ENCODE measurements around the gene CLEC4G.

The CLEC4G gene

GRCh38 chr19:7716762-7717161 is 15.1 kb downstream of the CLEC4G start:
- peaks cover 16% of the 10 kb centered on the region for H3K27me3 ChIP-seq (ENCODE audit: control insufficient read depth, low read length)
- no peak overlapping the region for H3K27ac ChIP-seq (ENCODE audit: low read depth, low read length)
- H4K20me1 ChIP-seq (ENCODE audit: control insufficient read depth, insufficient read depth, low read depth, low read length), result no peaks in the 10 kb centered on the region
- no peak for TF ChIP-seq CTCF (IDR thresholded peaks at IDR 0.05; ENCODE audit: low read depth, low read length, poor library complexity, severe bottlenecking)
- TF ChIP-seq EZH2phosphoT487 (IDR thresholded peaks at IDR 0.05; ENCODE audit: borderline replicate concordance, low read length), result no peak
- no peaks in the 10 kb centered on the region for H3K36me3 ChIP-seq (ENCODE audit: control insufficient read depth, low read length)
- H3K4me2 ChIP-seq (ENCODE audit: low read length), result no peak overlapping the region
- H3K4me1 ChIP-seq (ENCODE audit: control insufficient read depth, low read length), result peaks cover 9% of the 10 kb centered on the region
- no peaks in the 10 kb centered on the region for H3K9me2 ChIP-seq (replicated peaks; ENCODE audit: control insufficient read depth, low read length)
- no peak overlapping the region for H3K4me3 ChIP-seq (ENCODE audit: low read length)
- H3K79me2 ChIP-seq (ENCODE audit: control insufficient read depth, low read length), result no peaks in the 10 kb centered on the region
- H3F3A ChIP-seq (ENCODE audit: control insufficient read depth, insufficient read depth), result no peaks in the 10 kb centered on the region
- H3K9me3 ChIP-seq (ENCODE audit: control insufficient read depth, insufficient read depth, low read length), result no peaks in the 10 kb centered on the region

GRCh38 chr19:7715671-7716070 is 16.2 kb downstream of the CLEC4G start:
- Histone ChIP-seq H3K79me2 (ENCODE audit: control insufficient read depth, low read length) (no peaks in the 10 kb centered on the region), H3K4me2 (ENCODE audit: low read length) (no peak overlapping the region), H4K20me1 (ENCODE audit: control insufficient read depth, insufficient read depth, low read depth, low read length) (no peaks in the 10 kb centered on the region), H3K9me3 (ENCODE audit: control insufficient read depth, insufficient read depth, low read length) (no peaks in the 10 kb centered on the region), H3K4me1 (ENCODE audit: control insufficient read depth, low read length) (peaks cover 9% of the 10 kb centered on the region), H3F3A (ENCODE audit: control insufficient read depth, insufficient read depth) (no peaks in the 10 kb centered on the region), H3K9me2 (replicated peaks; ENCODE audit: control insufficient read depth, low read length) (no peaks in the 10 kb centered on the region), H3K27ac (ENCODE audit: low read depth, low read length) (no peak overlapping the region), H3K36me3 (ENCODE audit: control insufficient read depth, low read length) (no peaks in the 10 kb centered on the region), H3K27me3 (ENCODE audit: control insufficient read depth, low read length) (peaks cover 16% of the 10 kb centered on the region), H3K4me3 (ENCODE audit: low read length) (no peak overlapping the region)
- TF ChIP-seq CTCF (IDR thresholded peaks at IDR 0.05; ENCODE audit: low read depth, low read length, poor library complexity, severe bottlenecking) (no peak), EZH2phosphoT487 (IDR thresholded peaks at IDR 0.05; ENCODE audit: borderline replicate concordance, low read length) (no peak)

- no peaks in the 10 kb centered on the region for H3K79me2 ChIP-seq (ENCODE audit: control insufficient read depth, low read length)
- TF ChIP-seq CTCF (IDR thresholded peaks at IDR 0.05; ENCODE audit: low read depth, low read length, poor library complexity, severe bottlenecking), result no peak
- no peak for TF ChIP-seq EZH2phosphoT487 (IDR thresholded peaks at IDR 0.05; ENCODE audit: borderline replicate concordance, low read length)
- peaks cover 11% of the 10 kb centered on the region for H3K4me1 ChIP-seq (ENCODE audit: control insufficient read depth, low read length)
- H3K9me3 ChIP-seq (ENCODE audit: control insufficient read depth, insufficient read depth, low read length), result no peaks in the 10 kb centered on the region
- no peaks in the 10 kb centered on the region for H3F3A ChIP-seq (ENCODE audit: control insufficient read depth, insufficient read depth)
- no peaks in the 10 kb centered on the region for H4K20me1 ChIP-seq (ENCODE audit: control insufficient read depth, insufficient read depth, low read depth, low read length)
- no peaks in the 10 kb centered on the region for H3K36me3 ChIP-seq (ENCODE audit: control insufficient read depth, low read length)
- no peak overlapping the region for H3K4me3 ChIP-seq (ENCODE audit: low read length)
- H3K4me2 ChIP-seq (ENCODE audit: low read length), result no peak overlapping the region
- peaks cover 44% of the 10 kb centered on the region for H3K27me3 ChIP-seq (ENCODE audit: control insufficient read depth, low read length)
- no peak overlapping the region for H3K27ac ChIP-seq (ENCODE audit: low read depth, low read length)
- no peaks in the 10 kb centered on the region for H3K9me2 ChIP-seq (replicated peaks; ENCODE audit: control insufficient read depth, low read length)
These were observed 21.3 kb downstream of the CLEC4G start for GRCh38 chr19:7710616-7711015.
